ENCODE results near the gene GPD2.

GRCh38 chr2:156481312-156481711 is 45.1 kb downstream of the GPD2 start:
- no peak for TF ChIP-seq CTCF (IDR thresholded peaks at IDR 0.05 in 4 of 5, conservative IDR thresholded peaks at IDR 0.05 in 1 of 5)
- no peak for TF ChIP-seq POLR2A (IDR thresholded peaks at IDR 0.05)
